PFSK-1 (cell line): Measurements from ENCODE around the gene SMYD5.

Source experiments
- POLR2AphosphoS5 ChIP-seq: IDR thresholded peaks from 2 replicates; pipeline ENCODE4 v1.6.1; 2012; ENCODE audit warnings: low read depth, mild to moderate bottlenecking, control low read depth, low read length, moderate library complexity
- SIN3A ChIP-seq: IDR thresholded peaks from 2 replicates; pipeline ENCODE4 v1.6.1; 2012; ENCODE audit warnings: mild to moderate bottlenecking, low read length, moderate library complexity, borderline replicate concordance; ENCODE audit not compliant: insufficient read depth
- TAF1 ChIP-seq: IDR thresholded peaks from 2 replicates; pipeline ENCODE4 v1.6.1; 2012; ENCODE audit warnings: low read length, control low read depth, borderline replicate concordance; ENCODE audit not compliant: insufficient read depth
- TF ChIP-seq, protein P1 (sequence below), 2 experiments: IDR thresholded peaks; 2 replicates each; pipeline versions ENCODE4 v1.6.1 to v1.8.0; 2011 to 2012; ENCODE audit warnings: low read depth in 2 of 2, low read length in 2 of 2, control low read depth in 1 of 2, inconsistent platforms in 1 of 2, mild to moderate bottlenecking in 1 of 2, moderate library complexity in 1 of 2; ENCODE audit not compliant: insufficient read depth in 1 of 2

DNA sequence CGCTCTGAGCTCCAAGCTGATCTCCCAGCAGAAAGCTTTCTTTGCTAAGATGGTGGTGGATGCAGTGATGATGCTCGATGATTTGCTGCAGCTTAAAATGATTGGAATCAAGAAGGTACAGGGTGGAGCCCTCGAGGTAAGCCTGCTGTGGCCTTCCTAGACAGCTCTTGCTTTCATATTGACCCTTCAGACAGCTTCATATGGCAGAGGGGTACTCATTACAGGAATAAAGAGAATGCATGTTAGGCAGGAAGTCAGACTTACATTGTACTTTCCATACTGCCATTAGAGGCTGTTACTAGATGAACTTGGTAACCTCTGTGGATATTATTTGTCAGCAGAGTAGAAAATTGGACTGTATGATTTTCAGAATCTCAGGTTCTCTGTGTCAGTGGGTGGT lies 30.5 kb downstream of the SMYD5 start:
- no peak for TF ChIP-seq POLR2AphosphoS5
- TF ChIP-seq SIN3A, result no peak
- TF ChIP-seq TAF1, result no peak
- TF ChIP-seq, protein P1, sequence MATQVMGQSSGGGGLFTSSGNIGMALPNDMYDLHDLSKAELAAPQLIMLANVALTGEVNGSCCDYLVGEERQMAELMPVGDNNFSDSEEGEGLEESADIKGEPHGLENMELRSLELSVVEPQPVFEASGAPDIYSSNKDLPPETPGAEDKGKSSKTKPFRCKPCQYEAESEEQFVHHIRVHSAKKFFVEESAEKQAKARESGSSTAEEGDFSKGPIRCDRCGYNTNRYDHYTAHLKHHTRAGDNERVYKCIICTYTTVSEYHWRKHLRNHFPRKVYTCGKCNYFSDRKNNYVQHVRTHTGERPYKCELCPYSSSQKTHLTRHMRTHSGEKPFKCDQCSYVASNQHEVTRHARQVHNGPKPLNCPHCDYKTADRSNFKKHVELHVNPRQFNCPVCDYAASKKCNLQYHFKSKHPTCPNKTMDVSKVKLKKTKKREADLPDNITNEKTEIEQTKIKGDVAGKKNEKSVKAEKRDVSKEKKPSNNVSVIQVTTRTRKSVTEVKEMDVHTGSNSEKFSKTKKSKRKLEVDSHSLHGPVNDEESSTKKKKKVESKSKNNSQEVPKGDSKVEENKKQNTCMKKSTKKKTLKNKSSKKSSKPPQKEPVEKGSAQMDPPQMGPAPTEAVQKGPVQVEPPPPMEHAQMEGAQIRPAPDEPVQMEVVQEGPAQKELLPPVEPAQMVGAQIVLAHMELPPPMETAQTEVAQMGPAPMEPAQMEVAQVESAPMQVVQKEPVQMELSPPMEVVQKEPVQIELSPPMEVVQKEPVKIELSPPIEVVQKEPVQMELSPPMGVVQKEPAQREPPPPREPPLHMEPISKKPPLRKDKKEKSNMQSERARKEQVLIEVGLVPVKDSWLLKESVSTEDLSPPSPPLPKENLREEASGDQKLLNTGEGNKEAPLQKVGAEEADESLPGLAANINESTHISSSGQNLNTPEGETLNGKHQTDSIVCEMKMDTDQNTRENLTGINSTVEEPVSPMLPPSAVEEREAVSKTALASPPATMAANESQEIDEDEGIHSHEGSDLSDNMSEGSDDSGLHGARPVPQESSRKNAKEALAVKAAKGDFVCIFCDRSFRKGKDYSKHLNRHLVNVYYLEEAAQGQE (IDR thresholded peaks at IDR 0.05; ENCODE audit: insufficient read depth in 1 of 2, low read depth in 2 of 2, low read length in 2 of 2), result no peak
